Inferior parietal cortex (tissue), 1 donor: ENCODE data around the gene ABL2.

Source experiments
- DNase-seq: peaks from one replicate; pipeline ENCODE4 v3.0.0-alpha.2; 2016; ENCODE audit errors: extremely low spot score

Gene ABL2

GRCh38 chr1:179052776-179053175 is 176.7 kb downstream of the ABL2 start:
- DNase-seq, result no peak
